Myocyte (in vitro differentiated cells): ENCODE data around the gene GLRB. TPM values are rescaled to one million over a fixed set of nuclear protein-coding genes. Genes with fewer than 3 reads are reported as not detected.
"Not testable (repeated sequence)": the region's sequence is repeated elsewhere in the genome, so short reads cannot be mapped to it uniquely, and the experiment has no call there.

Source experiments
- DNase-seq: peaks from one replicate; pipeline ENCODE4 v3.0.0-alpha.2; 2012; ENCODE audit warnings: low read depth
- polyA plus RNA-seq: library from polyadenylated mRNA; unstranded; fragments of >200 nt; gene quantifications from one replicate; pipeline ENCODE4 v1.2.1, GENCODE V29; 2012; ENCODE audit warnings: missing spikeins
- total RNA-seq: library from RNA; depleted of rRNA; stranded (reverse); fragments of >200 nt; gene quantifications from 2 replicates; pipeline ENCODE4 v1.2.3, GENCODE V29; 2014

Gene GLRB
- total RNA-seq: 21.6 and 24.8 TPM in 2 replicates
- 10.1 TPM for polyA plus RNA-seq

- DNase-seq: peak; percentile 65
These were observed at the start of gene GLRB for GRCh38 chr4:157075811-157076577. Gene GLRB (plus strand): TSS chr4:157076150. CDS start chr4:157078025, 1,875 bp downstream.

GRCh38 chr4:157035471-157035870 lies 40.5 kb upstream of the GLRB start:
- DNase-seq: no peak

- no peak for DNase-seq
These were observed 35.5 kb upstream of the GLRB start for GRCh38 chr4:157040405-157040804.

- peak; percentile 60 for DNase-seq
These were observed 32.8 kb upstream of the GLRB start for GRCh38 chr4:157043131-157043530.

GRCh38 chr4:157045507-157046127 lies 30.3 kb upstream of the GLRB start:
- DNase-seq: peak; percentile 79

- peak; percentile 53 for DNase-seq
These were observed 27.7 kb upstream of the GLRB start for GRCh38 chr4:157048248-157048647.

- no peak for DNase-seq
These were observed 25.4 kb upstream of the GLRB start for GRCh38 chr4:157050561-157050960.

GRCh38 chr4:157052429-157053040 lies 23.4 kb upstream of the GLRB start:
- DNase-seq: peak; percentile 40

GRCh38 chr4:157057218-157057617 lies 18.7 kb upstream of the GLRB start:
- DNase-seq: no peak

GRCh38 chr4:157058899-157059298 lies 17.1 kb upstream of the GLRB start:
- DNase-seq: not testable (repeated sequence)

- DNase-seq: no peak
These were observed 3.9 kb upstream of the GLRB start for GRCh38 chr4:157072002-157072401.

GRCh38 chr4:157075401-157075800 lies 549 bp upstream of the GLRB start:
- DNase-seq: no peak

GRCh38 chr4:157076578-157076947 lies 613 bp downstream of the GLRB start:
- DNase-seq: peak; percentile 13

GRCh38 chr4:157079441-157079840 lies 3.5 kb downstream of the GLRB start:
- DNase-seq: peak; percentile 76

GRCh38 chr4:157080605-157081004 lies 4.7 kb downstream of the GLRB start:
- no peak for DNase-seq

- peak; percentile 80 for DNase-seq
These were observed 19.8 kb downstream of the GLRB start for GRCh38 chr4:157095716-157096115.

- no peak for DNase-seq
These were observed 20.5 kb downstream of the GLRB start for GRCh38 chr4:157096439-157096838.

- no peak for DNase-seq
These were observed 23.6 kb downstream of the GLRB start for GRCh38 chr4:157099506-157099905.

- DNase-seq: no peak
These were observed 28.6 kb downstream of the GLRB start for GRCh38 chr4:157104541-157104940.

GRCh38 chr4:157114671-157115070 lies 38.7 kb downstream of the GLRB start:
- DNase-seq: no peak

GRCh38 chr4:157115613-157116335 lies 39.8 kb downstream of the GLRB start:
- DNase-seq: peak; percentile 28

GRCh38 chr4:157121401-157121800 lies 45.5 kb downstream of the GLRB start:
- peak; percentile 45 for DNase-seq
